ENCODE results near the gene OPCML.

Gene OPCML

DNA sequence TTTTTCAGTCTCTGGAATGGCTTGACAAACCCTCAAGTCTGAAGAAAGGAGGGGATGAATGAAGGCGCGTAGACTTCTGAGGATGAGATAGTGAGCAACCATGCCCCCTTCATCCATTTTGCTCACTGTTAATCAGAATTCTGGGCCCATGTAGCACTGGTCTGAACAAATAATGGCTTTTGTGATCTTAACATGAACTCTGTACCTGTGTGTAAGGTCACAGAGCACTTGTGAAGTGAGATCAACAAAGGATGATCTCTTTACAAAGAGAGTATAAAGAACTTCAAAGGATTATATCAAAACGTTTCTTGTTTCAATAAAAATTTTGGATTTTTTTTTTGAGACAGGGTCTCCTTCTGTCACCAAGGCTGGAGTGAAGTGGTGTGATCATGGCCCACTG, 976.7 kb downstream of the OPCML start:
- no peak overlapping the region for H3K4me3 ChIP-seq (ENCODE audit: low read depth, low read length)

DNA sequence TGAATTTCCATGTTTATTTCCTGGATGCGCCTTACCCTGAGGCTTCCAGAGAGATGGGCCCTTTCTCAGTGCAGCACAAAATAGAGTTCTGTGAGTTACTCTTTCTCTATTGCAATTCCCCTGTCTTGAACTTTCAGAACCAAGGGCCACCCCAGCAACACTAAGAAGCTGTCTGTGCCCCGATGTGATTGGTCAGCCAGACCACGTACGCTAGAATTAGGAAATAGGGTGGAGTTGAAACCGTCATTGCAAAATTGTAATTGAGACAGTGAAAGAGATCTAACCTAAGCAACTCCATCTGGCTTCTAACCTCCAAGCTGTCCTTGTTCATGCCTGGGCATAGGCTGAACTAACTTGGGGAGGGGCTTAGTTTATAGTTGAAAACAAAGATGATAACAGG, 981.3 kb downstream of the OPCML start:
- H3K4me3 ChIP-seq (ENCODE audit: low read depth, low read length), result no peak overlapping the region

GRCh38 chr11:132549561-132549960, 982.7 kb downstream of the OPCML start:
- no peak overlapping the region for H3K4me3 ChIP-seq (ENCODE audit: low read depth, low read length)

DNA sequence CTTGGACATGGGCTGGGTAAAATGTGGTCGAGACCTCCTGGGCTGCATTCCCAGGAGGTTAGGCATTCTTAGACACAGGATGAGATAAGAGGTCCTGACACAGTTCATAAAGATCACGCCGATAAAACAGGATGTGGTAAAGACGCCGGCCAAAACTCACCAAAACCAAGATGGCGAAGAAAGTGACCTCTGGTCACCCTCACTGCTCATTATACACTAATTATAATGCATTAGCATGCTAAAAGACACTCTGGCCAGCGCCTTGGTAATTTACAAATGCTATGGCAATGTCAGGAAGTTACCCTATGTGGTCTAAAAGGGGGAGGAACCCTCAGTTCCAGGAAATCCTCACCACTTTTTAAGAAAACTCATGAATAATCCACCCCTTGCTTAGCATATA, 983.3 kb downstream of the OPCML start:
- no peak overlapping the region for H3K4me3 ChIP-seq (ENCODE audit: low read depth, low read length)

- no peak overlapping the region for H3K4me3 ChIP-seq (ENCODE audit: low read depth, low read length)
Observed at GRCh38 chr11:132544007-132544406, 988.3 kb downstream of the OPCML start.

DNA sequence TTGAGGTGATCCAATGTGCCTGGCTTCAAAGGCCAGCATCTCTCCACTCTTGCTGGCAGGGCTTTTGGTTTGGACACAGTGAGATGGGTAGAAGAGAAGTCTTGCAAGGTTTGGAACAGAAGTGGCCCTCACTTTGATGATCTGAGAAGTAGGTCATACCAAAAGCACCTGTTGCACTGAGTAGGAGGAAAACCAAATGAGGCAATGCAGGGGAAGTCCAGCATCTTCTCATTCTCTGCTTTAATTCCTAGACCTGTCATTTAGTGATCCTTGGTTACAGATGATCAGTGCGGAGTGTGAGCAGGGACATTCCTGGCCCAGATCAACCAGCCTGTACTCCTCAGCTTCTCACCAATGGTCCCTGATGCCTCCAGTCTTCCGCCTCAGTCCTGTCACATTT, 990.5 kb downstream of the OPCML start:
- H3K4me3 ChIP-seq (ENCODE audit: low read depth, low read length), result no peak overlapping the region

- H3K4me3 ChIP-seq (ENCODE audit: low read depth, low read length), result no peak overlapping the region
Observed at GRCh38 chr11:132540581-132540980, 991.7 kb downstream of the OPCML start.

DNA sequence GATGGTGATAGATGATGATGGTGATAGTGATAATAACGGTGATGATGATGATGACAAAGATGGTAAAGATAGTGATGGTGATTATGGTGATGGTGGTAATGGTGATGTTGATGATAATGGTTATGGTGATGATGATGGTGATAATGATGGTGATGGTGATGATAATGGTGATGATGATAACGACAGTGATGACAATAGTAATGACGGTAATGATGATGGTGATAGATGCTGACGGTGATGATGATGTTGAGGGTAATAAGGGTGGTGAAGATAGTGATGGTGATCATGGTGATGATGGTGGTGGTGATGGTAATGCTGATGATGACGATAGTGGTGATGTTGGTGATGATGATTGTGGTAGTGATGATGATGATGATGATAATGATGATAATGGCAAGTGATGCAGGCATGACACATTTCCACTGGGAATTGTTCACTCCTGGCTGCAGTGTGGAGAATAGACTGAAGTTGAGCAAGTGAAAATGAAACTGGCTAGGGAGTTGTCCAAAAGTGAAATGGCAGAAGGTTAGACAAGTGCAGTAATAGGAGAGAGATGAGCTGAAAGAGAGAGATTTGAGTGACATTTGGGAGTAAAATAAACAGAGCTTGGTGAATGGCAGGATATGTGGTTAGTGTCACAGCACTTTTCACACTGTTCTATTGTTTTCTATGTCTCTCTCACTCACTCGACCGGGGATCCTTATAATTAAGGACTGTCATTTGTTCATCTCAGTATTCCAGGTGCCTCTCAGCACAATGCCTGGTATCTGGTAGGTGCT, 992.5 kb downstream of the OPCML start:
- H3K4me3 ChIP-seq (ENCODE audit: low read depth, low read length), result no peak overlapping the region

DNA sequence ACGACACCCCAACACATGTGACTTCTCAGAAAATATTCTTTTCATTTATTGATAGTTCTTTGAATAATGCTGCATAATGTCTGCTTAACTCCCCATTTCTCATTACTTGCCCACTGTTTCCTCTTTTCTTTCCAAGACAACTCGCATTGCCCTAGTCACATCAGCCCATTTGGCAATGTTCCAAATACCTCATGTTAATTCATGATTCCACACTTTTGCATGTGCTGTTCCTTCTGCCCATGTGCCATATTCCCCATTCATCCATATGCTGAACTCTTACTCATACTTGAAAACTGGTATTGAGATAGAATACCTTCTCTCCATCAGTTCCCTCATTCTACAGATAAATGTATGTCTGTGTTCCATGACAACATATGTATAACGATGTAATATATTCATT, 993.7 kb downstream of the OPCML start:
- H3K4me3 ChIP-seq (ENCODE audit: low read depth, low read length), result no peak overlapping the region

DNA sequence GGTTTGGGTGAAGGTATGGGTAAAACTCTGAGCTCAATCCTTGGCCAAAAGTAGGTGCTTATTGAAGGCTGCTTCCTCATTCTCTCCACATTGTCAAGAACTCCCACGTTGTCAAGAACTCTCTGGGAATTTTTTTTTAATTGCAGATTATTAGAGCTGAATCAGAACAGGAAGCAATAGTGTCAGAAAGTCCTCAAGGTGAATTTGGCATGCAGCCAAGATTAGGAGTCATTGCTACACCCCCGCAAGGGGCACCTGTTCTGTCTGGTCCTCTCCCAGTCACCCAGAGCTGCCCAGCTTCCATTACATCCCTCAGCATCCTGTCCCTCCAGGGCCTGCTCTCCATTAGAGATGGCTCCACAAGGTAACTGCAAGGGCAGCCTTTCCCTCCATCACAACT, 996.5 kb downstream of the OPCML start:
- H3K4me3 ChIP-seq (ENCODE audit: low read depth, low read length), result no peak overlapping the region

GRCh38 chr11:132531921-132532320, 1000.4 kb downstream of the OPCML start:
- H3K4me3 ChIP-seq (ENCODE audit: low read depth, low read length), result no peak overlapping the region

DNA sequence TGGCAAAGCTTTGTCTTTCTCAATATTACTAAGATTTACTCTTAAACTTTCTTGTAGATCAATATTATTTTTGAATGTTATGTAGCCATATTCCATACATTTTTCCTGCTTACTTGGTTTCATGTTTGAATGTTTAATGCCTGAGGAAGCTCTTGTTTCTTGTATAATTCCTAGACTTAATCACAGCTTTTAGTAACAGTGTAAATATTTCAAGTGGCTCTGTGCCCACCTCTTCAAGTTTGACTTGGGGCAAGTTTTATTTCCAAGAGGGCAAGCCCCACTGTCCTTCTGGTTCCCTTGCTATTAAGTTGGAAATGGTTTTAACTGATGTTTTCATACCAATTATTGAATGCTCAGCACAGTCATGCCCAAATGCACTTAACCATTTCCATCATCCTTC, 1004.1 kb downstream of the OPCML start:
- no peak overlapping the region for H3K4me3 ChIP-seq (ENCODE audit: low read depth, low read length)

DNA sequence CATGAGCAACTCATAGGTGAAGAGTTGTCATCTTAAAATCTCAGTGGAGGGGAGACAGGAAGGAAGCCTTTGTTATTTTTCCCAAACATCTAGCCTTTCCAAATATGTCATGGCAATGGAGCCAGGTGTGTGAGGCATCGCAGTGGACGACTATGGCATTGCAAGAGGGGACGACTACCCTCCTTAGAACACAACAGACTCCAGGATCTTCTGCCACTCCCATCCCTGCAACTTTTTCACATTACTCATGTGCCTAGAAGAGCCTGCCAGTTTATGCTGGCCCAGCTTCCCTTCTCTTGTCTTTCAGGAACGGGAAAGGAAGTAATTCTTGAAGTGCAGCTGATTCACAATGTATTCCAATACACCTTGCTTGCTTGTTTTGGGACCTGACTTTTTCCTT, 1008.4 kb downstream of the OPCML start:
- H3K4me3 ChIP-seq (ENCODE audit: low read depth, low read length), result no peak overlapping the region

DNA sequence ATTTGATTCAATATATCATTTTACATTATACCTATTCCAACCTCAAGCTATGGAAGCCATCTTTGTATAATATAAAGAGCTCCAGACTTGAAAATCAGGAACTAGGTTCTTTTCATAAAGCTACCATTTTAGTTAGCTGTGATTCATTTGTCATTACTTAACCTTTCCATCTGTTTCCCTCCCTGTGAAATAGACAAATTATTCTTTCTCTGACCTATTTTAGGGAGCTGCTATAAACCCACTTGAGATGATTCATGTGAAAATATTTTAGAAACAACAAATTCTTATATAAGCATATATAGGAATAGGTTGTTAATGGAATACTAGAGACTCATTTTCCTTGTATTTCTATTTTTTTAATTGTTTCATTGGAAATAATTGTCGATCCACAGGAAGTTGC, 1012.1 kb downstream of the OPCML start:
- no peak overlapping the region for H3K4me3 ChIP-seq (ENCODE audit: low read depth, low read length)

DNA sequence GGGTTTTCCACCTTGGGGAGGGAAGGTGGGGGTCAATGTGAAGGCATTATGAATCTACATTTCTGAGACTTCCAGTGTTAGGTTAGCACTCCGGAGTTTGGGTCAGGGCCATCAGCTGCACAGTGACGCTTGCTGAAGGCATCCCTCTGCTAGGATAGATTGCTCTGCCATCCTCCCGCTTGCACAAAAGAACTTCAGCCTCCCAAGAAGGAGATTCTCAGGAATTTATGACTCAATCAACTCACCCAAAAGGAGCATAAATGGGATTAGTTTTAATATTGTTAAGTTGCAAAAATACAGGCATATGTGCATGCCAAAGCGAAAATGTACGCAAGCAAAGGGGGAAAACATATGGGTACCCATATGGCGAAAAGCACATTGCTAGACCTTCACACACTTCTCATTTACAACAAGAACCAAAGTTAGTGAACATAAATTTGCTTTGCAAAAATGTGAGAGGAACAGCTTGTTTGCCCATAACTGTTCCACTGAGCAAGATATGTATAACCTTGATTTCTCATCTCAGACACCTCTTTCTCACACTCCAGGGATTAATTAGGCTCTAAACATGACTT, 1013.0 kb downstream of the OPCML start:
- H3K4me3 ChIP-seq (ENCODE audit: low read depth, low read length), result no peak overlapping the region

GRCh38 chr11:132504501-132505041, 1027.7 kb downstream of the OPCML start:
- H3K4me3 ChIP-seq (ENCODE audit: low read depth, low read length), result no peak overlapping the region

- no peak overlapping the region for H3K4me3 ChIP-seq (ENCODE audit: low read depth, low read length)
Observed at GRCh38 chr11:132501356-132501755, 1030.9 kb downstream of the OPCML start.

DNA sequence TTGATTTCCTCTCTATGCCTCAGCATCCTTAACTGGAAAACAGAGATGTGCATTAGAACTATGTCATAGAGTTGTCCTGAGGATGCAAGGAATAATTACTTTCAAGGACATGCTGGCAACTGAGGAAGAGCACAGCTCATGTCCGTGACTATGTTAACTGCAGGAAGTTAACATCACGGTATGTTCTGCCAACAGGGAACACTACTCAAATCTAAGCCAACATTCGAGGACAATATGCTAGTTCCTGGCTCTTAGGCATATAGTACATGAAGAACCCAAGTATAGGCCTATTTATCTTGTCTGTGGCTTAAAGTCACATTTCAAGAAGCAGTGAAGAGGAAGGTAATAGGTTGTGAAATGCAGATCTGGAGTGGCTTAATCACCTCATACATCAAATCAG, 1032.6 kb downstream of the OPCML start:
- H3K4me3 ChIP-seq (ENCODE audit: low read depth, low read length), result no peak overlapping the region

- no peak overlapping the region for H3K4me3 ChIP-seq (ENCODE audit: low read depth, low read length)
Observed at GRCh38 chr11:132496341-132496740, 1036.0 kb downstream of the OPCML start.

GRCh38 chr11:132493801-132494200, 1038.5 kb downstream of the OPCML start:
- no peak overlapping the region for H3K4me3 ChIP-seq (ENCODE audit: low read depth, low read length)

- H3K4me3 ChIP-seq (ENCODE audit: low read depth, low read length), result no peak overlapping the region
Observed at GRCh38 chr11:132490978-132491377, 1041.3 kb downstream of the OPCML start.

- H3K4me3 ChIP-seq (ENCODE audit: low read depth, low read length), result no peak overlapping the region
Observed at GRCh38 chr11:132486060-132486459, 1046.2 kb downstream of the OPCML start.

DNA sequence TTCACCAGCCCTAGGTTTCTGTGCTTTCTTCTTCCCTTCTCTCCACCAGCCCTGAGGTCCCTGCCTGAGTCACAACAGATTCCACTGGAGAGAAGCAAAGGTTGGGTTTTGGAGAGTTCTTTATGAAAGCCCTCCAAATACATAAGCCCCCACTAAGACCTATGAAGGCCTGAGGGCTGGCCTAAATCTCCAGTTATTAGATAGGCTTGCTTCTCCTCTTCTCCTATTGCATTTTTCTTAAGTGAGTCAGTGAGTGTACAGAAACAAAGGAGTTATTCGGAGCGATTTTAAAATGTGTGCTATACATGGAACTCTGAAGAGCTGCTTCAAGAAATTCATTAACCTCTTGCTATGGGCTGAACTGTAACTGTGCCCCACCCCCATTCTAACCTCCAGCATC, 1057.3 kb downstream of the OPCML start:
- no peak overlapping the region for H3K4me3 ChIP-seq (ENCODE audit: low read depth, low read length)

Measured in iPS-11a (cell line).